ENCODE results near the gene B4GAT1. TPM values are rescaled to one million over a fixed set of nuclear protein-coding genes. Genes with fewer than 3 reads are reported as not detected.

Gene B4GAT1
- total and polyA plus RNA-seq, 9 of the 15 experiments (the other 6 are each of a cell fraction or from before 2014, with no cell fraction given) = 0.86 to 9.5 (median 3.8) TPM

GRCh38 chr11:66344550-66345315 lies 2.7 kb downstream of the B4GAT1 start, which contains the start of gene BRMS1 (continued):
- TF ChIP-seq, protein P1, sequence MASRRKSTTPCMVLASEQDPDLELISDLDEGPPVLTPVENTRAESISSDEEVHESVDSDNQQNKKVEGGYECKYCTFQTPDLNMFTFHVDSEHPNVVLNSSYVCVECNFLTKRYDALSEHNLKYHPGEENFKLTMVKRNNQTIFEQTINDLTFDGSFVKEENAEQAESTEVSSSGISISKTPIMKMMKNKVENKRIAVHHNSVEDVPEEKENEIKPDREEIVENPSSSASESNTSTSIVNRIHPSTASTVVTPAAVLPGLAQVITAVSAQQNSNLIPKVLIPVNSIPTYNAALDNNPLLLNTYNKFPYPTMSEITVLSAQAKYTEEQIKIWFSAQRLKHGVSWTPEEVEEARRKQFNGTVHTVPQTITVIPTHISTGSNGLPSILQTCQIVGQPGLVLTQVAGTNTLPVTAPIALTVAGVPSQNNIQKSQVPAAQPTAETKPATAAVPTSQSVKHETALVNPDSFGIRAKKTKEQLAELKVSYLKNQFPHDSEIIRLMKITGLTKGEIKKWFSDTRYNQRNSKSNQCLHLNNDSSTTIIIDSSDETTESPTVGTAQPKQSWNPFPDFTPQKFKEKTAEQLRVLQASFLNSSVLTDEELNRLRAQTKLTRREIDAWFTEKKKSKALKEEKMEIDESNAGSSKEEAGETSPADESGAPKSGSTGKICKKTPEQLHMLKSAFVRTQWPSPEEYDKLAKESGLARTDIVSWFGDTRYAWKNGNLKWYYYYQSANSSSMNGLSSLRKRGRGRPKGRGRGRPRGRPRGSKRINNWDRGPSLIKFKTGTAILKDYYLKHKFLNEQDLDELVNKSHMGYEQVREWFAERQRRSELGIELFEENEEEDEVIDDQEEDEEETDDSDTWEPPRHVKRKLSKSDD (conservative IDR thresholded peaks at IDR 0.05; ENCODE audit: low read length) = peak; percentile 93
- TF ChIP-seq, protein P2, sequence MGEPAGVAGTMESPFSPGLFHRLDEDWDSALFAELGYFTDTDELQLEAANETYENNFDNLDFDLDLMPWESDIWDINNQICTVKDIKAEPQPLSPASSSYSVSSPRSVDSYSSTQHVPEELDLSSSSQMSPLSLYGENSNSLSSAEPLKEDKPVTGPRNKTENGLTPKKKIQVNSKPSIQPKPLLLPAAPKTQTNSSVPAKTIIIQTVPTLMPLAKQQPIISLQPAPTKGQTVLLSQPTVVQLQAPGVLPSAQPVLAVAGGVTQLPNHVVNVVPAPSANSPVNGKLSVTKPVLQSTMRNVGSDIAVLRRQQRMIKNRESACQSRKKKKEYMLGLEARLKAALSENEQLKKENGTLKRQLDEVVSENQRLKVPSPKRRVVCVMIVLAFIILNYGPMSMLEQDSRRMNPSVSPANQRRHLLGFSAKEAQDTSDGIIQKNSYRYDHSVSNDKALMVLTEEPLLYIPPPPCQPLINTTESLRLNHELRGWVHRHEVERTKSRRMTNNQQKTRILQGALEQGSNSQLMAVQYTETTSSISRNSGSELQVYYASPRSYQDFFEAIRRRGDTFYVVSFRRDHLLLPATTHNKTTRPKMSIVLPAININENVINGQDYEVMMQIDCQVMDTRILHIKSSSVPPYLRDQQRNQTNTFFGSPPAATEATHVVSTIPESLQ (CRISPR knock-in tag; IDR thresholded peaks at IDR 0.05) = 0 out of 2 replicates have a peak, but pooled peaks have one; percentile 71
- TF ChIP-seq FOXM1 (IDR thresholded peaks at IDR 0.05; ENCODE audit: low read depth) (no peak), FOXM1 (CRISPR knock-in tag; IDR thresholded peaks at IDR 0.05; ENCODE audit: low read depth) (peak; percentile 82; the same call in 1 of the 2 replicates), SAP30 (IDR thresholded peaks at IDR 0.05; ENCODE audit: borderline replicate concordance, insufficient read depth, low read depth, low read length, poor library complexity, severe bottlenecking) (peak; percentile 96), KDM4B (IDR thresholded peaks at IDR 0.05; ENCODE audit: borderline replicate concordance in 2 of 2, low read depth in 1 of 2) (peak in 1 of 2 experiments; percentile 41; a peak in 1 of 4 replicates), ZNF57 (CRISPR knock-in tag; IDR thresholded peaks at IDR 0.05) (no peak), NKRF (IDR thresholded peaks at IDR 0.05; ENCODE audit: borderline replicate concordance) (peak; percentile 97), SRSF3 (IDR thresholded peaks at IDR 0.05; ENCODE audit: insufficient read depth, low read length) (no peak), JUND (IDR thresholded peaks at IDR 0.05; ENCODE audit: borderline replicate concordance, low read depth, low read length) (peak; percentile 78), JUND (tag; IDR thresholded peaks at IDR 0.05; ENCODE audit: borderline replicate concordance, low read depth, low read length) (peak; percentile 33; the same call in 1 of the 3 replicates), KHSRP (IDR thresholded peaks at IDR 0.05) (peak; percentile 82), PHF8 (IDR thresholded peaks at IDR 0.05; ENCODE audit: borderline replicate concordance, low read length) (peak; percentile 96), MAX (CRISPR knock-in tag; IDR thresholded peaks at IDR 0.05) (peak; percentile 77; the same call in 1 of the 2 replicates), GATAD2A (IDR thresholded peaks at IDR 0.05) (no peak), DIDO1 (tag; IDR thresholded peaks at IDR 0.05; ENCODE audit: low read depth) (peak; percentile 87), POLR2B (IDR thresholded peaks at IDR 0.05; ENCODE audit: low read depth, partially characterized antibody) (peak; percentile 69), CREM (IDR thresholded peaks at IDR 0.05; ENCODE audit: low read depth) (peak; percentile 100), SUPT5H (IDR thresholded peaks at IDR 0.05) (peak; percentile 88), GATA2 (CRISPR knock-in tag; IDR thresholded peaks at IDR 0.05) (0 out of 2 replicates have a peak, but pooled peaks have one; percentile 24), CHD2 (IDR thresholded peaks at IDR 0.05; ENCODE audit: low read depth, low read length) (peak; percentile 39; the same call in 1 of the 2 replicates), LEF1 (IDR thresholded peaks at IDR 0.05) (no peak)
